AG10803 (cell line): ENCODE measurements around the gene TDRD7.

Source experiments
- DNase-seq: peaks from one replicate; pipeline ENCODE4 v3.0.0; 2010; ENCODE audit warnings: low read depth
- H3K4me3 ChIP-seq: 2 replicates; pipeline ENCODE4 v1.5.1; 2011; ENCODE audit warnings: mild to moderate bottlenecking, low read length, control low read depth
- CTCF ChIP-seq: conservative IDR thresholded peaks from 2 replicates; pipeline ENCODE4 v1.5.1; 2011; ENCODE audit warnings: mild to moderate bottlenecking, low read length, control low read depth, inconsistent platforms

TDRD7 gene

GRCh38 chr9:97519441-97519970, 107.6 kb downstream of the TDRD7 start:
- no peak for TF ChIP-seq CTCF
- H3K4me3 ChIP-seq: no peak overlapping the region
- DNase-seq: no peak

GRCh38 chr9:97521576-97522333, 109.9 kb downstream of the TDRD7 start:
- TF ChIP-seq CTCF: no peak
- no peak overlapping the region for H3K4me3 ChIP-seq
- no peak for DNase-seq

- no peak for TF ChIP-seq CTCF
- no peak for DNase-seq
- no peak overlapping the region for H3K4me3 ChIP-seq
Measured at GRCh38 chr9:97524424-97524823, 112.5 kb downstream of the TDRD7 start.

- TF ChIP-seq CTCF: no peak
- DNase-seq: peak; percentile 9
- H3K4me3 ChIP-seq: no peak overlapping the region
Measured at GRCh38 chr9:97525451-97525850, 113.6 kb downstream of the TDRD7 start.

- H3K4me3 ChIP-seq: no peak overlapping the region
- no peak for DNase-seq
- TF ChIP-seq CTCF: no peak
Measured at GRCh38 chr9:97526895-97527575, 115.1 kb downstream of the TDRD7 start.

GRCh38 chr9:97527626-97528528, 116.0 kb downstream of the TDRD7 start:
- no peak for DNase-seq
- TF ChIP-seq CTCF: no peak
- H3K4me3 ChIP-seq: no peak overlapping the region
